GM12878 (cell line): ENCODE measurements around the gene RTP5. TPM values are rescaled to one million over a fixed set of nuclear protein-coding genes. Genes with fewer than 3 reads are reported as not detected.

ENCODE experiments used
- ATAC-seq: fragments of 200-7000 bp; cut with Tn5 transposase; 3 replicates; pipeline ENCODE4 v1.9.1; 2020; ENCODE audit warnings: mild to moderate bottlenecking, moderate library complexity
- BruUV-seq: library from RNA; stranded (reverse); fragments of 400-500 nt; replicated peaks from 2 replicates; lab custom pipeline; 2021; lab: Mats Ljungman, UMichigan
- CTCF ChIA-PET: fragments of 300-600 bp; sonication (Branson Sonifier 250); formaldehyde crosslinking; extraction: SDS; loops from one replicate; lab custom pipeline; 2021; ENCODE audit warnings: inconsistent platforms; lab: Yijun Ruan, JAX
- POLR2A ChIA-PET: fragments of 350-600 bp; formaldehyde crosslinking; extraction: SDS; loops from one replicate; lab custom pipeline; 2021; ENCODE audit warnings: inconsistent platforms; lab: Charles Lee
- RAD21 ChIA-PET: fragments of 300-600 bp; sonication (Branson Sonifier 250); formaldehyde crosslinking; loops from one replicate; lab custom pipeline; 2023; ENCODE audit warnings: antibody characterized with exemption; ENCODE audit not compliant: unreplicated experiment; lab: Charles Lee
- SMC1A ChIA-PET: fragments of 300-600 bp; sonication (Branson Sonifier 250); formaldehyde crosslinking; loops from one replicate; lab custom pipeline; 2023; ENCODE audit not compliant: unreplicated experiment, uncharacterized antibody; lab: Charles Lee
- DNase-seq: peaks from one replicate; pipeline ENCODE4 v3.0.0-alpha.2; 2011; ENCODE audit warnings: low read depth, low spot score
- FAIRE-seq: peaks from 3 replicates; lab custom pipeline; 2011; peaks lifted over from hg19 to GRCh38; lab: Jason Lieb, UNC
- H2AFZ ChIP-seq: 2 replicates; pipeline ENCODE4 v1.6.0; 2011; ENCODE audit warnings: low read depth, low read length, control low read depth; ENCODE audit not compliant: control insufficient read depth
- H3K27ac ChIP-seq: 2 replicates; pipeline ENCODE4 v1.5.1; 2011; ENCODE audit warnings: control low read depth; ENCODE audit not compliant: control insufficient read depth, insufficient read depth
- H3K27me3 ChIP-seq, 2 experiments: replicated peaks in 1 of 2; 2 replicates each; pipeline versions ENCODE4 v1.6.0 to v1.6.1; 2011; ENCODE audit warnings: low read length in 1 of 2; ENCODE audit not compliant: control insufficient read depth in 2 of 2, insufficient read depth in 2 of 2
- H3K36me3 ChIP-seq, 2 experiments: 2 replicates each; pipeline ENCODE4 v1.5.1; 2011; ENCODE audit warnings: low read length in 1 of 2; ENCODE audit not compliant: control insufficient read depth in 2 of 2, insufficient read depth in 2 of 2
- H3K4me1 ChIP-seq: 2 replicates; pipeline ENCODE4 v1.6.1; 2011; ENCODE audit warnings: mild to moderate bottlenecking, low read length, moderate library complexity, mixed read lengths; ENCODE audit not compliant: control insufficient read depth, insufficient read depth
- H3K4me2 ChIP-seq: 2 replicates; pipeline ENCODE4 v1.6.0; 2011; ENCODE audit warnings: control low read depth; ENCODE audit not compliant: control insufficient read depth, insufficient read depth
- H3K4me3 ChIP-seq: fragments of 200-600 bp; sonication (generic); 2 replicates; pipeline ENCODE4 v1.5.1; 2016
- H3K79me2 ChIP-seq: 2 replicates; pipeline ENCODE4 v1.6.0; 2011; ENCODE audit warnings: low read length; ENCODE audit not compliant: control insufficient read depth, insufficient read depth
- H3K9ac ChIP-seq: 2 replicates; pipeline ENCODE4 v1.8.0; 2011; ENCODE audit warnings: low read length, control low read depth, mixed read lengths; ENCODE audit not compliant: control insufficient read depth, insufficient read depth
- H3K9me3 ChIP-seq: replicated peaks from 3 replicates; pipeline ENCODE4 v1.5.1; 2011; ENCODE audit warnings: mild to moderate bottlenecking, low read length; ENCODE audit not compliant: control insufficient read depth, insufficient read depth
- H4K20me1 ChIP-seq: 2 replicates; pipeline ENCODE4 v1.6.0; 2011; ENCODE audit not compliant: control insufficient read depth, insufficient read depth
- BHLHE40 ChIP-seq, 2 experiments: fragments of 450-650 bp in 1 of 2; IDR thresholded peaks; 2 replicates each; pipeline ENCODE4 v1.6.1; 2011 to 2017; ENCODE audit warnings: low read depth in 2 of 2, borderline replicate concordance in 1 of 2, improper control_type of control experiment in 1 of 2, low read length in 1 of 2, mild to moderate bottlenecking in 1 of 2
- CBX5 ChIP-seq: sonication (generic); IDR thresholded peaks from 2 replicates; pipeline ENCODE4 v1.6.1; 2016; ENCODE audit warnings: low read depth, moderate library complexity, mild to moderate bottlenecking, inconsistent platforms
- CHD2 ChIP-seq: IDR thresholded peaks from 2 replicates; pipeline ENCODE4 v1.6.1; 2011; ENCODE audit warnings: low read depth, low read length, improper control_type of control experiment, borderline replicate concordance
- DPF2 ChIP-seq: fragments of 450-650 bp; IDR thresholded peaks from 2 replicates; pipeline ENCODE4 v1.6.1; 2017; ENCODE audit warnings: mild to moderate bottlenecking
- EGR1 ChIP-seq, 2 experiments: IDR thresholded peaks; 1 replicate in 1 of 2; 2 replicates in 1 of 2; pipeline ENCODE4 v1.6.1; 2011 to 2012; ENCODE audit warnings: low read depth in 2 of 2, low read length in 2 of 2, borderline replicate concordance in 1 of 2, mild to moderate bottlenecking in 1 of 2, moderate library complexity in 1 of 2
- EP300 ChIP-seq, 2 experiments: fragments of 150-350 bp in 1 of 2; IDR thresholded peaks; 2 replicates each; pipeline ENCODE4 v1.6.1; 2011 to 2012; ENCODE audit warnings: low read depth in 2 of 2, low read length in 2 of 2, borderline replicate concordance in 1 of 2, improper control_type of control experiment in 1 of 2, inconsistent platforms in 1 of 2; ENCODE audit not compliant: control insufficient read depth in 1 of 2
- JUND ChIP-seq: IDR thresholded peaks from 2 replicates; pipeline ENCODE4 v1.6.1; 2012; ENCODE audit warnings: low read depth, mild to moderate bottlenecking, low read length, improper control_type of control experiment, moderate library complexity
- NFIC ChIP-seq: IDR thresholded peaks from 2 replicates; pipeline ENCODE4 v1.6.1; 2012; ENCODE audit warnings: low read depth, mild to moderate bottlenecking, inconsistent platforms, low read length, moderate library complexity
- SMAD1 ChIP-seq: fragments of 450-650 bp; IDR thresholded peaks from 2 replicates; pipeline ENCODE4 v1.6.1; 2018; ENCODE audit warnings: mild to moderate bottlenecking, low read depth; ENCODE audit not compliant: partially characterized antibody
- TAF1 ChIP-seq: IDR thresholded peaks from 2 replicates; pipeline ENCODE4 v1.6.1; 2011; ENCODE audit warnings: mild to moderate bottlenecking, low read depth, low read length, borderline replicate concordance
- TCF12 ChIP-seq: IDR thresholded peaks from 2 replicates; pipeline ENCODE4 v1.6.1; 2011; ENCODE audit warnings: low read depth, mild to moderate bottlenecking, low read length
- WRNIP1 ChIP-seq: IDR thresholded peaks from 2 replicates; pipeline ENCODE4 v1.6.1; 2011; ENCODE audit warnings: low read depth, low read length, improper control_type of control experiment, borderline replicate concordance
- ZNF274 ChIP-seq: IDR thresholded peaks from one replicate; pipeline ENCODE4 v1.8.0; 2011; ENCODE audit not compliant: insufficient read length, insufficient read depth
- WGBS: methylation state at CpG from one replicate; pipeline ENCODE4 v1.1.6; 2016; ENCODE audit warnings: low lambda C conversion rate; ENCODE audit not compliant: insufficient replicate concordance, insufficient coverage; ENCODE audit errors: missing lambda C conversion rate; 5-methylcytosine and 5-hydroxymethylcytosine counted together
- in situ Hi-C: fragments of 300-500 bp; cut with MboI; formaldehyde crosslinking; loops from 9 replicates; pipeline ENCODE4 v1.14.3; 2018; ENCODE audit warnings: mixed read lengths
- intact Hi-C: fragments of 100-400 bp; cut with micrococcal nuclease; formaldehyde crosslinking; loops from one replicate; pipeline ENCODE4 v1.14.2; 2022; ENCODE audit not compliant: unreplicated experiment
- polyA plus RNA-seq, 11 experiments: library from polyadenylated mRNA; depleted of rRNA in 4 of 11; unstranded in 6 of 11; stranded (reverse) in 5 of 11; fragments of >200 nt; fragmentation: Nextera tagmentation in 4 of 11; fragmentation: Illumina TruSeq in 1 of 11; extraction: Ambion mirVana in 4 of 11; extraction: Trizol in 1 of 11; gene quantifications; 1 replicate in 1 of 11; 2 replicates in 10 of 11; pipeline versions ENCODE4 v1.2.1 to v1.2.3, GENCODE V29; 2011 to 2016; ENCODE audit warnings: inconsistent platforms in 2 of 11, missing spikeins in 2 of 11, low read depth in 1 of 11
- total RNA-seq, 4 experiments: library from RNA; depleted of rRNA in 3 of 4; stranded (reverse); fragments of >200 nt in 3 of 4; fragmentation: Illumina TruSeq in 1 of 4; extraction: Trizol in 1 of 4; gene quantifications; 2 replicates each; pipeline versions ENCODE4 v1.2.1 to v1.2.3, GENCODE V29; 2013 to 2021
- TF ChIP-seq, protein P1 (sequence below): IDR thresholded peaks from 2 replicates; pipeline ENCODE4 v1.6.1; 2011; ENCODE audit warnings: mild to moderate bottlenecking, low read depth, low read length, moderate library complexity; ENCODE audit not compliant: insufficient replicate concordance
- TF ChIP-seq, protein P2 (sequence below): IDR thresholded peaks from 2 replicates; pipeline ENCODE4 v1.6.1; 2012; ENCODE audit warnings: low read length, inconsistent platforms
- TF ChIP-seq, protein P3 (sequence below): IDR thresholded peaks from 2 replicates; pipeline ENCODE4 v1.6.1; 2012; ENCODE audit warnings: low read depth, low read length, improper control_type of control experiment
- TF ChIP-seq, protein P4 (sequence below): IDR thresholded peaks from 2 replicates; pipeline ENCODE4 v1.6.1; 2011; ENCODE audit warnings: low read depth, mild to moderate bottlenecking, low read length, moderate library complexity, borderline replicate concordance; ENCODE audit errors: extremely low read depth

RTP5 gene
- total and polyA plus RNA-seq, 10 of the 15 experiments (the other 5 are each of a cell fraction or from before 2014, with no cell fraction given): 0.05 TPM; not detected in 9

DNA sequence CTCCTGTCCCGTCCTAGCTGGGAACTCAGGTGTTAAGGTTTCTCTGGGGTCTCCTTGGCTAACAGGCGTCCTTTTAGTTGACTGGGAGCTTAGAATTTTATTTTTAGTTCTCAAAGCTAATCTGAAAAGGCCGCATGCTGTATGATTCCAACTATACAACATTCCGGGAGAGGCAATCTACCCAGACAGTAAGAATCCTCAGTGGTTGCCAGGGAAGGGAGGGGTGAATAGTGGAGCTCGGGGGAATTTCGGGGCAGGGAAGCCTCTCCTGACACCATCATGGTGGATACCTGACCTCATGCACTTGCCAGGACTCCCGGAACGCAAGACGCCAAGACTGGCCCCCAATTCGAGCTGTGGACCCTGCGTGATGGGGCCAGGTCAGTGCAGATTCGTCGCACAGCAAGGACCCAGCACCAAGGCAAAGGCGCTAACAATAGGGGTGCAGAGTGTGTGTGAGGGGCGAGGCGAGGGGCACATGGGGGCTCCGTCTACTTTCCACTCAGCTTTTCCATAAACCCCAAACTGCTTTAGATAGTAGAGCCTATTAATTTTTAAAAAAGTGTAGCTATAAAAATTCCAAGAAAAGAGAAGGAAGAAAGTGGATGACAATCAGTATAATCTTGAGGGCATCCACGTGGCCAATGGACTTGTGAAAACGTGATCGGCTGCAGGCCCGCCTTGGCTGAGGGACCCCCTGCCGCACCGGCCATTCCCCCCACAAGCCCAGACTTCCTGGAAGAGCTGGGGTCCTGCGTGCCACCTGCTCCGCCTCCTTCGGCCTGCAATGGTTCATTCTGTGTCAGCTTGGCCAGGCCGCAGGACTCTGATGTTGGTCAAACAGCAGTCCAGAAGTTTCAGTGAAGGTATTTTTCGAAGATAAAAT lies 28.1 kb upstream of the RTP5 start (continued):
- TF ChIP-seq BHLHE40 (IDR thresholded peaks at IDR 0.05; ENCODE audit: borderline replicate concordance in 1 of 2, low read depth in 2 of 2, low read length in 1 of 2): no peak
- TF ChIP-seq CBX5: no peak
- TF ChIP-seq, protein P1, sequence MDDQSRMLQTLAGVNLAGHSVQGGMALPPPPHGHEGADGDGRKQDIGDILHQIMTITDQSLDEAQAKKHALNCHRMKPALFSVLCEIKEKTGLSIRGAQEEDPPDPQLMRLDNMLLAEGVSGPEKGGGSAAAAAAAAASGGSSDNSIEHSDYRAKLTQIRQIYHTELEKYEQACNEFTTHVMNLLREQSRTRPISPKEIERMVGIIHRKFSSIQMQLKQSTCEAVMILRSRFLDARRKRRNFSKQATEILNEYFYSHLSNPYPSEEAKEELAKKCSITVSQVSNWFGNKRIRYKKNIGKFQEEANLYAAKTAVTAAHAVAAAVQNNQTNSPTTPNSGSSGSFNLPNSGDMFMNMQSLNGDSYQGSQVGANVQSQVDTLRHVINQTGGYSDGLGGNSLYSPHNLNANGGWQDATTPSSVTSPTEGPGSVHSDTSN: no peak
- no peak for TF ChIP-seq SMAD1
- TF ChIP-seq, all 136 proteins: peak for 0

DNA sequence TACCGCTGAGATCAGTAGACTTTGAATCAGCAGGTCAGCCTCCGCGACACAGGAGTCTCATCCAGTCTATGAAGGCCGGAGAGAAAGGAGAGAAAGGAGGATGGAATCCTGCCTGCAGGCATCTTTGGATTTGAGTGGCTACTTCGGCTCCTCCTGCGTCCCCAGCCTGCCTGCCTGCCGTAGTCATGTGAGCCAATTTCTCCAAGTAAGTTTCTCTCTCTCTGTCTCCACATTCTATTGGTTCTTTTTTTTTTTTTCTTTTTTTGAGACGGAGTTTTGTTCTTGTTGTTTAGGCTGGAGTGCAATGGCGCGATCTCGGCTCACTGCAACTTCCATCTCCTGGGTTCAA lies 27.5 kb upstream of the RTP5 start:
- POLR2A ChIA-PET: no interaction called here
- TF ChIP-seq, protein P2, sequence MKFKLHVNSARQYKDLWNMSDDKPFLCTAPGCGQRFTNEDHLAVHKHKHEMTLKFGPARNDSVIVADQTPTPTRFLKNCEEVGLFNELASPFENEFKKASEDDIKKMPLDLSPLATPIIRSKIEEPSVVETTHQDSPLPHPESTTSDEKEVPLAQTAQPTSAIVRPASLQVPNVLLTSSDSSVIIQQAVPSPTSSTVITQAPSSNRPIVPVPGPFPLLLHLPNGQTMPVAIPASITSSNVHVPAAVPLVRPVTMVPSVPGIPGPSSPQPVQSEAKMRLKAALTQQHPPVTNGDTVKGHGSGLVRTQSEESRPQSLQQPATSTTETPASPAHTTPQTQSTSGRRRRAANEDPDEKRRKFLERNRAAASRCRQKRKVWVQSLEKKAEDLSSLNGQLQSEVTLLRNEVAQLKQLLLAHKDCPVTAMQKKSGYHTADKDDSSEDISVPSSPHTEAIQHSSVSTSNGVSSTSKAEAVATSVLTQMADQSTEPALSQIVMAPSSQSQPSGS: no peak
- no peak for TF ChIP-seq JUND
- TF ChIP-seq, protein P3, sequence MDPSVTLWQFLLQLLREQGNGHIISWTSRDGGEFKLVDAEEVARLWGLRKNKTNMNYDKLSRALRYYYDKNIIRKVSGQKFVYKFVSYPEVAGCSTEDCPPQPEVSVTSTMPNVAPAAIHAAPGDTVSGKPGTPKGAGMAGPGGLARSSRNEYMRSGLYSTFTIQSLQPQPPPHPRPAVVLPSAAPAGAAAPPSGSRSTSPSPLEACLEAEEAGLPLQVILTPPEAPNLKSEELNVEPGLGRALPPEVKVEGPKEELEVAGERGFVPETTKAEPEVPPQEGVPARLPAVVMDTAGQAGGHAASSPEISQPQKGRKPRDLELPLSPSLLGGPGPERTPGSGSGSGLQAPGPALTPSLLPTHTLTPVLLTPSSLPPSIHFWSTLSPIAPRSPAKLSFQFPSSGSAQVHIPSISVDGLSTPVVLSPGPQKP: no peak
- no peak for TF ChIP-seq ZNF274
- TF ChIP-seq TAF1: no peak
- TF ChIP-seq NFIC: no peak
- TF ChIP-seq, protein P4, sequence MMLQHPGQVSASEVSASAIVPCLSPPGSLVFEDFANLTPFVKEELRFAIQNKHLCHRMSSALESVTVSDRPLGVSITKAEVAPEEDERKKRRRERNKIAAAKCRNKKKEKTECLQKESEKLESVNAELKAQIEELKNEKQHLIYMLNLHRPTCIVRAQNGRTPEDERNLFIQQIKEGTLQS: no peak
- no peak for TF ChIP-seq TCF12
- no peak for TF ChIP-seq WRNIP1
- TF ChIP-seq EGR1 (IDR thresholded peaks at IDR 0.05; ENCODE audit: borderline replicate concordance in 1 of 2, low read depth in 2 of 2, low read length in 2 of 2): no peak
- TF ChIP-seq CHD2: no peak
- TF ChIP-seq DPF2: no peak
- no peak for TF ChIP-seq EP300 (IDR thresholded peaks at IDR 0.05; ENCODE audit: borderline replicate concordance in 1 of 2, control insufficient read depth in 1 of 2, low read depth in 2 of 2, low read length in 2 of 2)

More for the DNA sequence above, 27.5 kb upstream of the RTP5 start:
- H3K4me3 ChIP-seq: no peak overlapping the region
- H3K79me2 ChIP-seq: no peaks in the 10 kb centered on the region
- no TSS peak for BruUV-seq
- ChIA-PET SMC1A (interaction anchor here (0.6 to 1.2 kb wide), 2 partner anchors 28 to 106 kb away, joined by 3 to 5 read pairs; no protein-coding TSS in a partner anchor), CTCF (interaction anchor here (1.0 kb wide), 1 partner anchor 108 kb away, joined by 3 read pairs; the partner anchor contains the start of gene D2HGDH), RAD21 (interaction anchor here (1.5 kb wide), 1 partner anchor 79 kb away, joined by 3 read pairs; no protein-coding TSS in a partner anchor)
- FAIRE-seq (no peak), ATAC-seq (no peak), DNase-seq (no peak)
- no peaks in the 10 kb centered on the region for H4K20me1 ChIP-seq
- no peaks in the 10 kb centered on the region for H3K9me3 ChIP-seq
- H3K27ac ChIP-seq: no peak overlapping the region
- intact Hi-C loops: loop anchor here (5.0 to 10.0 kb wide), 2 partner anchors 40 to 107 kb away; partner anchors contain the start of gene D2HGDH
- H3K36me3 ChIP-seq: no peaks in the 10 kb centered on the region
- in situ Hi-C loops: no loop called here
- H2AFZ ChIP-seq: no peak overlapping the region
- no peak overlapping the region for H3K9ac ChIP-seq
- peaks cover 23% of the 10 kb centered on the region for H3K4me1 ChIP-seq
- peaks cover 0 to 1% of the 10 kb centered on the region in 2 experiments; a peak in 1 of 4 replicates for H3K27me3 ChIP-seq
- WGBS: 95% methylated on average over 10 of the region's 11 CpGs
- no peak overlapping the region for H3K4me2 ChIP-seq
